Measurements from ENCODE around the gene ATP2C2.
A peak's percentile ranks its signal among the peaks of the same experiment; 100 is the strongest.

The ATP2C2 gene

GRCh38 chr16:84486126-84486525 is 117.8 kb downstream of the ATP2C2 start:
- no peak for TF ChIP-seq SPI1 (IDR thresholded peaks at IDR 0.05; ENCODE audit: borderline replicate concordance, low read depth)
- no peak for TF ChIP-seq CTCF (IDR thresholded peaks at IDR 0.05; ENCODE audit: insufficient read depth, low read length)
- no peak for TF ChIP-seq POLR2AphosphoS5 (IDR thresholded peaks at IDR 0.05; ENCODE audit: low read depth)
- TF ChIP-seq REST (IDR thresholded peaks at IDR 0.05; ENCODE audit: insufficient replicate concordance, low read depth) = no peak
- TF ChIP-seq GABPA (IDR thresholded peaks at IDR 0.05; ENCODE audit: low read depth) = no peak
- no peak overlapping the region for H3K4me3 ChIP-seq (replicated peaks; ENCODE audit: insufficient read depth, low read length)
- H3K27me3 ChIP-seq (ENCODE audit: insufficient read depth, poor library complexity, severe bottlenecking) = no peaks in the 10 kb centered on the region
- DNase-seq (ENCODE audit: low read depth in 1 of 2, low spot score in 1 of 2) = peak in 1 of 2 experiments; percentile 0
- no peak overlapping the region for H3K27ac ChIP-seq (replicated peaks)

- Histone ChIP-seq H3K27me3 (ENCODE audit: insufficient read depth, poor library complexity, severe bottlenecking) (no peaks in the 10 kb centered on the region), H3K4me3 (replicated peaks; ENCODE audit: insufficient read depth, low read length) (no peak overlapping the region), H3K27ac (replicated peaks) (no peak overlapping the region)
- peak in 1 of 2 experiments; percentile 0 for DNase-seq (ENCODE audit: low read depth in 1 of 2, low spot score in 1 of 2)
- TF ChIP-seq SPI1 (IDR thresholded peaks at IDR 0.05; ENCODE audit: borderline replicate concordance, low read depth) = no peak
- no peak for TF ChIP-seq CTCF (IDR thresholded peaks at IDR 0.05; ENCODE audit: insufficient read depth, low read length)
- TF ChIP-seq POLR2AphosphoS5 (IDR thresholded peaks at IDR 0.05; ENCODE audit: low read depth) = no peak
- TF ChIP-seq REST (IDR thresholded peaks at IDR 0.05; ENCODE audit: insufficient replicate concordance, low read depth) = no peak
- no peak for TF ChIP-seq GABPA (IDR thresholded peaks at IDR 0.05; ENCODE audit: low read depth)
Observed at GRCh38 chr16:84486551-84487235, 118.4 kb downstream of the ATP2C2 start.

GRCh38 chr16:84487358-84487757 is 119.0 kb downstream of the ATP2C2 start:
- Histone ChIP-seq H3K27ac (replicated peaks) (no peak overlapping the region), H3K4me3 (replicated peaks; ENCODE audit: insufficient read depth, low read length) (no peak overlapping the region), H3K27me3 (ENCODE audit: insufficient read depth, poor library complexity, severe bottlenecking) (no peaks in the 10 kb centered on the region)
- DNase-seq (ENCODE audit: low read depth in 1 of 2, low spot score in 1 of 2) = peak in 1 of 2 experiments; percentile 0
- TF ChIP-seq REST (IDR thresholded peaks at IDR 0.05; ENCODE audit: insufficient replicate concordance, low read depth) (no peak), GABPA (IDR thresholded peaks at IDR 0.05; ENCODE audit: low read depth) (no peak), CTCF (IDR thresholded peaks at IDR 0.05; ENCODE audit: insufficient read depth, low read length) (no peak), SPI1 (IDR thresholded peaks at IDR 0.05; ENCODE audit: borderline replicate concordance, low read depth) (no peak), POLR2AphosphoS5 (IDR thresholded peaks at IDR 0.05; ENCODE audit: low read depth) (no peak)

Data from HL-60 (cell line).